K562 (cell line): ENCODE data around the gene CDCA3. TPM values are rescaled to one million over a fixed set of nuclear protein-coding genes. Genes with fewer than 3 reads are reported as not detected.

ENCODE experiments used
- ATAC-seq: fragments of 200-7000 bp; cut with Tn5 transposase; 3 replicates; pipeline ENCODE4 v1.9.1; 2020; ENCODE audit warnings: moderate library complexity
- BruUV-seq: library from RNA; stranded (reverse); fragments of 400-500 nt; replicated peaks from 2 replicates; lab custom pipeline; 2021; lab: Mats Ljungman, UMichigan
- CTCF ChIA-PET: fragments of 300-600 bp; formaldehyde crosslinking; extraction: SDS; loops from one replicate; lab custom pipeline; 2021; ENCODE audit warnings: low intra/inter-chr PET ratio; lab: Yijun Ruan, JAX
- POLR2A ChIA-PET: fragments of 300-600, 350-650 bp; sonication (Branson Sonifier 250); formaldehyde crosslinking; extraction: SDS; loops from one replicate; lab custom pipeline; 2021; ENCODE audit warnings: antibody characterized with exemption, inconsistent platforms; lab: Yijun Ruan, JAX
- DNase-seq, 4 experiments: peaks; one replicate each; pipeline versions ENCODE4 v3.0.0 to v3.0.0-alpha.2; 2011 to 2018; ENCODE audit warnings: low spot score in 3 of 4, mixed read lengths in 3 of 4; ENCODE audit errors: extremely low read depth in 1 of 4
- FAIRE-seq: peaks from 2 replicates; lab custom pipeline; 2011; peaks lifted over from hg19 to GRCh38; lab: Jason Lieb, UNC
- H2AFZ ChIP-seq: 2 replicates; pipeline ENCODE4 v1.6.0; 2011; ENCODE audit warnings: low read depth, low read length, control low read depth, inconsistent platforms
- H3K27ac ChIP-seq: fragments of 200-600 bp; 3 replicates; pipeline ENCODE4 v1.8.0; 2011; ENCODE audit warnings: low read depth, mild to moderate bottlenecking, control low read depth, inconsistent platforms, low read length, moderate library complexity, mixed read lengths; ENCODE audit errors: extremely low read depth
- H3K27me3 ChIP-seq, 2 experiments: fragments of 300-600 bp in 1 of 2; 2 replicates in 1 of 2; 3 replicates in 1 of 2; pipeline versions ENCODE4 v1.6.0 to v1.8.0; 2011; ENCODE audit warnings: inconsistent platforms in 2 of 2, low read length in 2 of 2, mild to moderate bottlenecking in 1 of 2, mixed read lengths in 1 of 2, moderate library complexity in 1 of 2; ENCODE audit not compliant: control insufficient read depth in 2 of 2, insufficient read depth in 2 of 2
- H3K36me3 ChIP-seq: fragments of 300-600 bp; 3 replicates; pipeline ENCODE4 v1.8.0; 2011; ENCODE audit warnings: mild to moderate bottlenecking, low read length, inconsistent platforms; ENCODE audit not compliant: control insufficient read depth, insufficient read depth
- H3K4me1 ChIP-seq, 2 experiments: fragments of 200-600 bp in 1 of 2; replicated peaks in 1 of 2; 2 replicates in 1 of 2; 3 replicates in 1 of 2; pipeline versions ENCODE4 v1.5.1 to v1.8.0; 2011; ENCODE audit warnings: inconsistent platforms in 2 of 2, low read length in 2 of 2, mild to moderate bottlenecking in 1 of 2, mixed read lengths in 1 of 2, moderate library complexity in 1 of 2; ENCODE audit not compliant: control insufficient read depth in 2 of 2, insufficient read depth in 2 of 2
- H3K4me2 ChIP-seq: 2 replicates; pipeline ENCODE4 v1.6.1; 2011; ENCODE audit warnings: low read length, control low read depth, inconsistent platforms, mixed read lengths; ENCODE audit not compliant: insufficient read depth
- H3K4me3 ChIP-seq: fragments of 200-600 bp; sonication (generic), shearing (Covaris generic); 2 replicates; pipeline ENCODE4 v1.5.1; 2016; ENCODE audit warnings: control low read depth, inconsistent platforms
- H3K79me2 ChIP-seq: fragments of 200-600 bp; 3 replicates; pipeline ENCODE4 v1.8.0; 2011; ENCODE audit warnings: low read length, inconsistent platforms; ENCODE audit not compliant: control insufficient read depth, insufficient read depth
- H3K9ac ChIP-seq, 2 experiments: 2 replicates each; pipeline versions ENCODE4 v1.6.0 to v1.6.1; 2011; ENCODE audit warnings: low read depth in 2 of 2, low read length in 2 of 2, control low read depth in 1 of 2, inconsistent platforms in 1 of 2, mild to moderate bottlenecking in 1 of 2, mixed read lengths in 1 of 2; ENCODE audit not compliant: insufficient read depth in 1 of 2
- H3K9me1 ChIP-seq: one replicate; pipeline ENCODE4 v1.6.0; 2011; ENCODE audit warnings: inconsistent platforms, mild to moderate bottlenecking, low read length, moderate library complexity; ENCODE audit not compliant: control insufficient read depth, insufficient read depth
- H3K9me3 ChIP-seq: replicated peaks from 2 replicates; pipeline ENCODE4 v1.5.1; 2011; ENCODE audit warnings: low read depth, low read length, inconsistent platforms; ENCODE audit not compliant: control insufficient read depth, insufficient read depth
- H4K20me1 ChIP-seq: replicated peaks from 2 replicates; pipeline ENCODE4 v1.6.1; 2011; ENCODE audit warnings: low read length, inconsistent platforms, mixed read lengths; ENCODE audit not compliant: control insufficient read depth, insufficient read depth
- BCL6 ChIP-seq: fragments of 250-450 bp; sonication (Bioruptor Pico); IDR thresholded peaks from 2 replicates; pipeline ENCODE4 v1.4.0; 2020
- BRCA1 ChIP-seq, 2 experiments: fragments of 450-650 bp in 1 of 2; sonication (generic) in 1 of 2; formaldehyde crosslinking in 1 of 2; IDR thresholded peaks; 2 replicates each; pipeline versions ENCODE4 v1.5.0 to v1.6.1; 2017 to 2020; ENCODE audit warnings: mild to moderate bottlenecking in 1 of 2, missing genetic modification reagents in 1 of 2
- BRF1 ChIP-seq: IDR thresholded peaks from 3 replicates; pipeline ENCODE4 v1.6.1; 2011; ENCODE audit warnings: borderline replicate concordance, mild to moderate bottlenecking; ENCODE audit not compliant: insufficient read length; ENCODE audit errors: extremely low read depth
- CXXC5 ChIP-seq: fragments of 250-450 bp; sonication (Bioruptor Pico); IDR thresholded peaks from 2 replicates; pipeline ENCODE4 v1.8.0; 2022; ENCODE audit warnings: inconsistent platforms, mild to moderate bottlenecking, moderate library complexity
- EP400 ChIP-seq: fragments of 450-650 bp; IDR thresholded peaks from 2 replicates; pipeline ENCODE4 v1.6.1; 2017; ENCODE audit warnings: antibody characterized with exemption, mild to moderate bottlenecking, moderate library complexity
- ETV1 ChIP-seq: fragments of 450-650 bp; conservative IDR thresholded peaks from 2 replicates; pipeline ENCODE4 v1.6.1; 2016; ENCODE audit warnings: missing genetic modification characterization, control low read depth, low read depth, missing compliant biosample characterization
- GATAD2A ChIP-seq: fragments of 450-650 bp; IDR thresholded peaks from 2 replicates; pipeline ENCODE4 v1.6.1; 2017
- JUND ChIP-seq, 2 experiments: IDR thresholded peaks; 2 replicates in 1 of 2; 3 replicates in 1 of 2; pipeline ENCODE4 v1.6.1; 2011; ENCODE audit warnings: borderline replicate concordance in 2 of 2, low read depth in 2 of 2, low read length in 2 of 2, improper control_type of control experiment in 1 of 2, missing biosample characterization in 1 of 2, missing genetic modification characterization in 1 of 2, missing genetic modification reagents in 1 of 2
- LEF1 ChIP-seq: fragments of 450-650 bp; IDR thresholded peaks from 2 replicates; pipeline ENCODE4 v1.6.1; 2016; ENCODE audit warnings: mild to moderate bottlenecking
- NR2C1 ChIP-seq, 2 experiments: fragments of 450-650 bp; IDR thresholded peaks; 2 replicates each; pipeline ENCODE4 v1.6.1; 2017; ENCODE audit warnings: mild to moderate bottlenecking in 2 of 2, antibody characterized with exemption in 1 of 2, inconsistent platforms in 1 of 2, missing compliant biosample characterization in 1 of 2, missing genetic modification characterization in 1 of 2
- POLR3A ChIP-seq: IDR thresholded peaks from 2 replicates; pipeline ENCODE4 v1.6.1; 2011; ENCODE audit warnings: borderline replicate concordance, mild to moderate bottlenecking, moderate library complexity; ENCODE audit not compliant: insufficient read length, insufficient read depth; ENCODE audit errors: extremely low read depth
- SMAD1 ChIP-seq: fragments of 150-350 bp; IDR thresholded peaks from 2 replicates; pipeline ENCODE4 v1.6.1; 2014; ENCODE audit warnings: low read length, low read depth; ENCODE audit not compliant: partially characterized antibody
- TFAM ChIP-seq: fragments of 250-450 bp; sonication (Bioruptor Pico); conservative IDR thresholded peaks from 2 replicates; pipeline ENCODE4 v1.5.0; 2021; ENCODE audit warnings: mild to moderate bottlenecking, moderate library complexity
- ZNF165 ChIP-seq: fragments of 250-450 bp; sonication (Bioruptor Pico); IDR thresholded peaks from 2 replicates; pipeline ENCODE4 v1.4.0; 2020; ENCODE audit warnings: borderline replicate concordance
- WGBS: fragments of 100-300 bp; shearing (Covaris generic); methylation state at CpG from one replicate; pipeline ENCODE4 v1.1.6; 2016; ENCODE audit warnings: low coverage, mixed read lengths; ENCODE audit not compliant: insufficient coverage; ENCODE audit errors: missing lambda C conversion rate; 5-methylcytosine and 5-hydroxymethylcytosine counted together
- in situ Hi-C: fragments of 300-500 bp; cut with MboI; formaldehyde crosslinking; loops from 4 replicates; pipeline ENCODE4 v1.15.0; 2018; ENCODE audit warnings: inconsistent platforms, mixed read lengths
- intact Hi-C: fragments of 100-400 bp; cut with micrococcal nuclease; formaldehyde crosslinking; loops from 2 replicates; pipeline ENCODE4 v1.14.2; 2022
- polyA plus RNA-seq, 8 experiments: library from polyadenylated mRNA; depleted of rRNA in 4 of 8; stranded (reverse) in 5 of 8; unstranded in 3 of 8; fragments of >200 nt; fragmentation: Nextera tagmentation in 2 of 8; fragmentation: Illumina TruSeq in 1 of 8; extraction: Ambion mirVana in 2 of 8; extraction: Trizol in 1 of 8; gene quantifications; 2 replicates each; pipeline versions ENCODE4 v1.2.1 to v1.2.3, GENCODE V29; 2011 to 2014; ENCODE audit warnings: inconsistent platforms in 1 of 8, missing spikeins in 1 of 8
- total RNA-seq, 7 experiments: library from RNA; depleted of rRNA in 6 of 7; stranded (reverse); fragments of >200 nt in 6 of 7; fragmentation: Illumina TruSeq in 2 of 7; extraction: Trizol in 2 of 7; gene quantifications; 2 replicates each; pipeline versions ENCODE4 v1.2.1 to v1.2.3, GENCODE V29; 2011 to 2021; ENCODE audit warnings: low replicate concordance in 1 of 7
- TF ChIP-seq, protein P1 (sequence below), 2 experiments: IDR thresholded peaks; 2 replicates each; pipeline ENCODE4 v1.6.1; 2011; ENCODE audit warnings: borderline replicate concordance in 1 of 2, control low read depth in 1 of 2, low read depth in 1 of 2, low read length in 1 of 2, mild to moderate bottlenecking in 1 of 2, mixed read lengths in 1 of 2, moderate library complexity in 1 of 2; ENCODE audit not compliant: insufficient read depth in 1 of 2, insufficient read length in 1 of 2, poor library complexity in 1 of 2, severe bottlenecking in 1 of 2; ENCODE audit errors: extremely low read depth in 1 of 2
- TF ChIP-seq, protein P2 (sequence below), 2 experiments: fragments of 250-450 bp in 1 of 2; fragments of 450-650 bp in 1 of 2; sonication (Bioruptor Pico) in 1 of 2; IDR thresholded peaks; 2 replicates each; pipeline versions ENCODE4 v1.6.1 to v1.8.0; 2016 to 2021; ENCODE audit warnings: mild to moderate bottlenecking in 2 of 2, moderate library complexity in 2 of 2, missing compliant biosample characterization in 1 of 2, missing genetic modification characterization in 1 of 2

CDCA3 gene
- total and polyA plus RNA-seq, 9 of the 15 experiments (the other 6 are each of a cell fraction or from before 2014, with no cell fraction given), result 24.2 to 80.8 (median 55.1) TPM

DNA sequence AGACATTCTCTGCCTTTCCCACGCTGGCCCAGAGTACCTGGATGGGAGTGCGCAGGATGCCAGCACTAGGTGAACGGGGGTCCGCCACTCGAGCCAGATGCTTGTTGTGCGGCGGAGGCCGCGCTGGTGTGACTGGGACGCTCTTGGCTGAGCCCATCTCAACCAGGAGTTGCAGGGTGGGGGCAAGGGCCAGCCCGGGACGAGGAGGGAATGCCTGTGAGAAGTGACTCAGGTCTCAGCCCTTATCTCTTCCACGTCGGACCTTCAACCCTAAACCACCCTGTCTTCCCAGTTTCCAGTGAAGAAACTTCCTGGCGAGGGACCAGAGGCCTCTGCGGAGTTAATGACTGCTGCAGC, 312 bp downstream of the CDCA3 start (continued):
- TF ChIP-seq EP400, result no peak
- TF ChIP-seq, protein P1, sequence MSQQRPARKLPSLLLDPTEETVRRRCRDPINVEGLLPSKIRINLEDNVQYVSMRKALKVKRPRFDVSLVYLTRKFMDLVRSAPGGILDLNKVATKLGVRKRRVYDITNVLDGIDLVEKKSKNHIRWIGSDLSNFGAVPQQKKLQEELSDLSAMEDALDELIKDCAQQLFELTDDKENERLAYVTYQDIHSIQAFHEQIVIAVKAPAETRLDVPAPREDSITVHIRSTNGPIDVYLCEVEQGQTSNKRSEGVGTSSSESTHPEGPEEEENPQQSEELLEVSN (IDR thresholded peaks at IDR 0.05; ENCODE audit: borderline replicate concordance in 1 of 2, extremely low read depth in 1 of 2, insufficient read depth in 1 of 2, insufficient read length in 1 of 2, low read depth in 1 of 2, low read length in 1 of 2, poor library complexity in 1 of 2, severe bottlenecking in 1 of 2), result peak in 1 of 2 experiments; percentile 7
- TF ChIP-seq CXXC5 (CRISPR knock-in tag), result peak; percentile 55; the same call in 1 of the 2 replicates
- no peak for TF ChIP-seq SMAD1
- no peak for TF ChIP-seq NR2C1 (IDR thresholded peaks at IDR 0.05)
- 0 out of 2 replicates have a peak, but pooled peaks have one; percentile 20 for TF ChIP-seq NR2C1 (tag; IDR thresholded peaks at IDR 0.05)
- no peak for TF ChIP-seq BCL6 (CRISPR knock-in tag)
- 0 out of 2 replicates have a peak, but pooled peaks have one; percentile 39 for TF ChIP-seq JUND (IDR thresholded peaks at IDR 0.05; ENCODE audit: borderline replicate concordance, low read depth, low read length)
- TF ChIP-seq JUND (tag; IDR thresholded peaks at IDR 0.05; ENCODE audit: borderline replicate concordance, low read depth, low read length), result no peak

DNA sequence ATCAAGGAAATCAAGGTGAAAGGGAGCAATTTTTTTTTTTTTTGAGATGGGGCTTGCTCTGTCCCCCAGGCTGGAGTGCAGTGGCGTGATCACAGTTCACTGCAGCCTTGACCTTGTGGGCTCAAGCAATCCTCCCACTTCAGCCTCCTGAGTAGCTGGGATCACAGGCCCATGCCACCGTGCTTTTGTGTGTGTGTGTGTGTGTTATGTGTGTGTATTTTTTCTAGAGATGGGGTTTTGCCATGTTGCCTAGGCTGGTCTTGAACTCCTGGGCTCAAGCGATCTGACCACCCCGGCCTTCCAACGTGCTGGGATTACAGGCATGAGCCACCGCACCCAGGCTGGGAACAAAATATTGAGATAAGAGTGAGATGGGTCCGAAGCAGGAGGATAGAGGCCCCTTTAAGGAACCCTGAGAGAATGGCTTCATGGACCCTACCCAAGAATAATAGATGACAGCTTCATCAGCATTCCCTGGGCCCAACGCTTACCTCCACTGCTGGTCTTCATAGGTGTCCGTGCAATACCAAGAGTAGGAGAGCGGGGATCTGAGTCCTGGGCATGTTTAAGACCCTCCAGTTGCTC, 1.0 kb downstream of the CDCA3 start:
- peaks cover 67% of the 10 kb centered on the region; the same call in 2 of the 3 replicates for H3K36me3 ChIP-seq
- no peaks in the 10 kb centered on the region for H3K9me3 ChIP-seq
- H4K20me1 ChIP-seq, result no peaks in the 10 kb centered on the region; the same call in 1 of the 2 replicates
- intact Hi-C loops (no loop called here), in situ Hi-C loops (no loop called here)
- no peak overlapping the region for H2AFZ ChIP-seq
- H3K4me3 ChIP-seq, result peak overlapping the region; percentile 79
- H3K4me2 ChIP-seq, result peak overlapping the region; percentile 88
- H3K27me3 ChIP-seq, result no peaks in the 10 kb centered on the region
- H3K27ac ChIP-seq, result peak overlapping the region; percentile 87
- peak overlapping the region; percentile 89 to 96 for H3K9ac ChIP-seq
- ChIA-PET POLR2A (interaction anchor here (0.6 to 7.4 kb wide), 7 partner anchors 9 to 186 kb away, joined by 3 to 174 read pairs (median 5); partner anchors contain the start of genes C12orf57, GNB3, SPSB2 and TPI1), CTCF (no interaction called here)
- BruUV-seq, result no TSS peak
- no peak for FAIRE-seq
- peaks cover 3% of the 10 kb centered on the region for H3K9me1 ChIP-seq
- DNase-seq, result no peak
- peaks cover 50% of the 10 kb centered on the region for H3K79me2 ChIP-seq
- ATAC-seq, result no peak
- H3K4me1 ChIP-seq, result peaks cover 17 to 18% of the 10 kb centered on the region in 2 experiments; a peak in 4 of 5 replicates
- 13% methylated on average over 10 of the region's 10 CpGs for WGBS
- no peak for TF ChIP-seq POLR3A
- TF ChIP-seq, protein P2, sequence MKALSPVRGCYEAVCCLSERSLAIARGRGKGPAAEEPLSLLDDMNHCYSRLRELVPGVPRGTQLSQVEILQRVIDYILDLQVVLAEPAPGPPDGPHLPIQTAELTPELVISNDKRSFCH (CRISPR knock-in tag; IDR thresholded peaks at IDR 0.05), result no peak
- TF ChIP-seq, protein P2 (tag; IDR thresholded peaks at IDR 0.05), result no peak
- no peak for TF ChIP-seq GATAD2A
- no peak for TF ChIP-seq ETV1
- TF ChIP-seq LEF1, result no peak
- TF ChIP-seq BRCA1 (IDR thresholded peaks at IDR 0.05), result no peak
- TF ChIP-seq BRCA1 (CRISPR knock-in tag; IDR thresholded peaks at IDR 0.05), result no peak
- TF ChIP-seq BRF1, result no peak
- no peak for TF ChIP-seq TFAM (CRISPR knock-in tag)
- TF ChIP-seq ZNF165 (CRISPR knock-in tag), result no peak
